H1 (cell line): ENCODE data around the gene ETV5. TPM values are rescaled to one million over a fixed set of nuclear protein-coding genes. Genes with fewer than 3 reads are reported as not detected.
A peak's percentile ranks its signal among the peaks of the same experiment; 100 is the strongest.

Experiments
- BRCA1 ChIP-seq: IDR thresholded peaks from 2 replicates; pipeline ENCODE4 v1.6.1; 2012; ENCODE audit warnings: low read depth, low read length, improper control_type of control experiment
- CHD1 ChIP-seq: IDR thresholded peaks from 2 replicates; pipeline ENCODE4 v1.6.1; 2012; ENCODE audit warnings: low read depth, low read length, improper control_type of control experiment
- CHD7 ChIP-seq: fragments of 300-600 bp; sonication (generic); IDR thresholded peaks from 2 replicates; pipeline ENCODE4 v1.7.1; 2012; ENCODE audit warnings: low read length, moderate library complexity, mild to moderate bottlenecking, inconsistent platforms; ENCODE audit not compliant: insufficient replicate concordance
- CTBP2 ChIP-seq: IDR thresholded peaks from 2 replicates; pipeline ENCODE4 v1.7.0; 2011; ENCODE audit warnings: borderline replicate concordance, mild to moderate bottlenecking, moderate library complexity, mixed read lengths, low read length; ENCODE audit not compliant: insufficient read depth, insufficient read length
- FOSL1 ChIP-seq: IDR thresholded peaks from 2 replicates; pipeline ENCODE4 v1.6.1; 2011; ENCODE audit warnings: mild to moderate bottlenecking, low read depth, low read length, moderate library complexity; ENCODE audit not compliant: insufficient read depth
- NRF1 ChIP-seq: IDR thresholded peaks from 2 replicates; pipeline ENCODE4 v1.6.1; 2011; ENCODE audit warnings: mild to moderate bottlenecking, low read depth, low read length, improper control_type of control experiment
- PHF8 ChIP-seq: fragments of 200-600 bp; sonication (generic); conservative IDR thresholded peaks from 2 replicates; pipeline ENCODE4 v1.7.1; 2012; ENCODE audit warnings: low read depth, mild to moderate bottlenecking, inconsistent platforms, low read length, moderate library complexity
- POLR2A ChIP-seq, 2 experiments: IDR thresholded peaks; 1 replicate in 1 of 2; 2 replicates in 1 of 2; pipeline ENCODE4 v1.6.1; 2011; ENCODE audit warnings: low read depth in 2 of 2, low read length in 2 of 2, mild to moderate bottlenecking in 2 of 2; ENCODE audit errors: control extremely low read depth in 1 of 2
- RFX5 ChIP-seq: IDR thresholded peaks from 2 replicates; pipeline ENCODE4 v1.6.1; 2011; ENCODE audit warnings: low read depth, low read length, improper control_type of control experiment, borderline replicate concordance
- SP1 ChIP-seq: IDR thresholded peaks from 2 replicates; pipeline ENCODE4 v1.6.1; 2011; ENCODE audit warnings: low read depth, low read length
- TBP ChIP-seq: IDR thresholded peaks from 2 replicates; pipeline ENCODE4 v1.6.1; 2011; ENCODE audit warnings: low read depth, low read length, improper control_type of control experiment
- polyA plus RNA-seq, 7 experiments: library from polyadenylated mRNA; depleted of rRNA in 3 of 7; stranded (reverse) in 5 of 7; unstranded in 2 of 7; fragments of >200 nt in 5 of 7; fragments of 200-250 nt in 2 of 7; gene quantifications; 1 replicate in 5 of 7; 2 replicates in 1 of 7; 4 replicates in 1 of 7; pipeline versions ENCODE4 v1.2.1 to v1.2.3, GENCODE V29; 2011 to 2013; ENCODE audit warnings: missing spikeins in 2 of 7, mixed read lengths in 2 of 7
- total RNA-seq: library from RNA; stranded (reverse); fragmentation: NEBNext Ultra II Directional; extraction: Animal tissue kit (Norgen Biotek cat#: 25700); gene quantifications from 2 replicates; pipeline ENCODE4 v1.2.1, GENCODE V29; 2021

ETV5 gene
- total and polyA plus RNA-seq, 2 of the 8 experiments (the other 6 are each of a cell fraction or from before 2014, with no cell fraction given): 13.1 to 36.9 TPM

- TF ChIP-seq CHD7 (no peak), POLR2A (IDR thresholded peaks at IDR 0.05; ENCODE audit: control extremely low read depth in 1 of 2, low read depth in 2 of 2, low read length in 2 of 2) (no peak), RFX5 (no peak), NRF1 (no peak), PHF8 (peak; percentile 44; the same call in 1 of the 2 replicates), CHD1 (no peak), CTBP2 (no peak), FOSL1 (no peak), SP1 (no peak), TBP (no peak), BRCA1 (peak; percentile 71)
These were observed 566 bp downstream of the ETV5 start (continued) for GRCh38 chr3:186108106-186108940.
